Measurements from ENCODE around the gene AATF.
"Not testable (repeated sequence)": the region's sequence is repeated elsewhere in the genome, so short reads cannot be mapped to it uniquely, and the experiment has no call there.

The AATF gene

GRCh38 chr17:37052450-37052849, 103.7 kb downstream of the AATF start:
- no peak for DNase-seq

GRCh38 chr17:37054894-37055293, 106.1 kb downstream of the AATF start:
- no peak for DNase-seq

- no peak for DNase-seq
Observed at GRCh38 chr17:37056622-37057021, 107.9 kb downstream of the AATF start.

GRCh38 chr17:37059493-37059892, 110.7 kb downstream of the AATF start:
- DNase-seq: no peak

GRCh38 chr17:37060094-37060493, 111.3 kb downstream of the AATF start:
- DNase-seq: no peak

GRCh38 chr17:37060928-37061327, 112.2 kb downstream of the AATF start:
- DNase-seq: no peak

GRCh38 chr17:37062021-37062420, 113.3 kb downstream of the AATF start:
- DNase-seq: no peak

- DNase-seq: no peak
Observed at GRCh38 chr17:37064206-37064605, 115.5 kb downstream of the AATF start.

GRCh38 chr17:37064956-37065355, 116.2 kb downstream of the AATF start:
- no peak for DNase-seq

GRCh38 chr17:37065486-37066321, 117.0 kb downstream of the AATF start:
- no peak for DNase-seq

- DNase-seq: no peak
Observed at GRCh38 chr17:37066322-37067255, 117.8 kb downstream of the AATF start.

- DNase-seq: no peak
Observed at GRCh38 chr17:37067555-37068111, 118.9 kb downstream of the AATF start.

GRCh38 chr17:37068266-37068665, 119.5 kb downstream of the AATF start:
- DNase-seq: no peak

GRCh38 chr17:37069087-37069486, 120.3 kb downstream of the AATF start:
- no peak for DNase-seq

- DNase-seq: not testable (repeated sequence)
Observed at GRCh38 chr17:37073464-37073863, 124.7 kb downstream of the AATF start.

- DNase-seq: no peak
Observed at GRCh38 chr17:37079065-37079708, 130.4 kb downstream of the AATF start.

GRCh38 chr17:37079735-37080134, 131.0 kb downstream of the AATF start:
- no peak for DNase-seq

GRCh38 chr17:37081287-37081686, 132.5 kb downstream of the AATF start:
- DNase-seq: no peak

GRCh38 chr17:37082311-37082860, 133.6 kb downstream of the AATF start:
- no peak for DNase-seq

GRCh38 chr17:37082985-37083384, 134.2 kb downstream of the AATF start:
- DNase-seq: no peak

GRCh38 chr17:37083456-37083855, 134.7 kb downstream of the AATF start:
- no peak for DNase-seq

GRCh38 chr17:37084372-37084771, 135.6 kb downstream of the AATF start:
- DNase-seq: no peak

- no peak for DNase-seq
Observed at GRCh38 chr17:37086334-37086733, 137.6 kb downstream of the AATF start.

Measured in stimulated activated CD4-positive, alpha-beta T cell treated with anti-CD3 and anti-CD28 coated beads, Interleukin-12 subunit alpha, Interleukin-12 subunit beta, amount 100 ng/mL, for 4 hours (primary cell).